Right cardiac atrium (tissue), 5 donors: ENCODE measurements around the gene STARD13. TPM values are rescaled to one million over a fixed set of nuclear protein-coding genes. Genes with fewer than 3 reads are reported as not detected.

Experiments
- ATAC-seq, 2 donors: fragments of 200-7000 bp; cut with Tn5 transposase; one replicate each; pipeline versions ENCODE4 v1.8.0 to v1.9.1; 2020; ENCODE audit warnings: moderate library complexity in 2 of 2, mild to moderate bottlenecking in 1 of 2
- DNase-seq, 3 donors: peaks; one replicate each; pipeline ENCODE4 v3.0.0-alpha.2; 2020
- H3K27ac ChIP-seq: one replicate; pipeline ENCODE4 v1.5.1; 2013; ENCODE audit warnings: mild to moderate bottlenecking, low read length, control low read depth, moderate library complexity
- H3K27me3 ChIP-seq: one replicate; pipeline ENCODE4 v1.6.1; 2013; ENCODE audit not compliant: control insufficient read depth, insufficient read depth
- H3K4me1 ChIP-seq: one replicate; pipeline ENCODE4 v1.6.1; 2013; ENCODE audit warnings: low read length; ENCODE audit not compliant: control insufficient read depth, insufficient read depth
- H3K4me3 ChIP-seq: one replicate; pipeline ENCODE4 v1.5.1; 2013; ENCODE audit warnings: low read length, control low read depth
- H3K9me3 ChIP-seq: one replicate; pipeline ENCODE4 v1.6.1; 2013; ENCODE audit warnings: low read length; ENCODE audit not compliant: control insufficient read depth
- WGBS: extraction: QIAGEN DNeasy Blood & Tissue Kit; methylation state at CpG from one replicate; pipeline ENCODE4 v1.1.7; 2013; 5-methylcytosine and 5-hydroxymethylcytosine counted together
- intact Hi-C, 4 donors: fragments of 100-400 bp; cut with DNase I; formaldehyde crosslinking; loops; one replicate each; pipeline versions ENCODE4 v1.11.0 to v1.14.0; 2022 to 2023
- polyA plus RNA-seq: library from polyadenylated mRNA; stranded (reverse); fragments of 200-250 nt; gene quantifications from one replicate; pipeline ENCODE4 v1.2.3, GENCODE V29; 2013
- total RNA-seq, 4 donors: library from RNA; stranded (reverse); fragmentation: NEBNext Ultra II Directional; extraction: Animal tissue kit (Norgen Biotek cat#: 25700); gene quantifications; one replicate each; pipeline ENCODE4 v1.2.1, GENCODE V29; 2021
- donor health status: healthy with polysubstance abuse.
- donor health status: DM: no; HTN: yes; CAD: no.
- donor health status: DM: no; HTN: no; CAD: no.
- donor health status: DM: no; HTN: yes; CAD: no; lungs with severe emphysema.
- donor health status: DM: yes; HTN: yes; CAD: no.

Gene STARD13
- total and polyA plus RNA-seq, 5 donors: 9.6 to 35.7 (median 27.3) TPM

DNA sequence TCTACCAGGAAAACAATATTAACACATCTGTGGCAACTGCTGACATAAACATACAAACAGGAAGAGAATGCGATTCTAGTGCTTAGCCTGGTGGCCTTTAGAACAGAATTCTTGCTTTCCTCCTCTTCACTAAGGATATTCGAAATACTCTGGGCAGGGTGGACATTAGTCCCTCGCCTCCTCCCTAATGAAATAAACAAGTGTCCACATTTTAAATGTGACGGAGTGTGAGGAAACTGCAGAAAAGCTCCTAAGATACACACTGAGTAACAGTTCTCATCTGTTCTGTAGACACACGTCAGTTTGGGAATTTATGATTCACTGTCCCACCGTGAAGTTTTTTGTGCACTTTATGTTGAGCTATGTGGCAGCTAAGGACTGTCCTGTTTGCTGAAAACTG is 639 bp downstream of the STARD13 start:
- peak overlapping the region; percentile 85 for H3K4me3 ChIP-seq
- no peaks in the 10 kb centered on the region for H3K9me3 ChIP-seq
- H3K27ac ChIP-seq: peak overlapping the region; percentile 96
- intact Hi-C loops: loop anchor here in 3 of 4 donors (5.0 to 10.0 kb wide), 2 partner anchors 50 to 257 kb away; no protein-coding TSS in a partner anchor
- ATAC-seq (peak; percentile 33 to 34), DNase-seq (no peak)
- 3% methylated on average over 6 of the region's 6 CpGs for WGBS
- H3K27me3 ChIP-seq: no peaks in the 10 kb centered on the region
- H3K4me1 ChIP-seq: peaks cover 4% of the 10 kb centered on the region

DNA sequence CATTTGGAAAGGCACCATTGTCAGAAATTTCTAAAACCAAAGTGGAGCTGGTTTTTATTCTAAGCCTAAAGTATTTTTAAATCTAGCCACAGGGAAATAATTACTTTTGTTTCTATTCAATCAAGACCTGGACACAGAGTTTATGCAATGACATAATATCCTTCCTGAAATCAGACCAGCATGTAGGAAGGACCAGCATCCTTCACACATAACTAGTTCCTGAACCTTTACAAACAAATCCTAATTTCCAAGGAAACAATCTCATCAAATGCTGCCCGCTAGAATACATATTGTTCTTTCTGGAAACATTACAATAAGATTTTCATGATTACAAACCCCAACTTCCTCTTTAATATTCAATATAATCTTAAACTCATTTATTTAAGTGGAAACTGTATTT is 1.5 kb downstream of the STARD13 start:
- Histone ChIP-seq H3K4me1 (peaks cover 7% of the 10 kb centered on the region), H3K27ac (no peak overlapping the region)

DNA sequence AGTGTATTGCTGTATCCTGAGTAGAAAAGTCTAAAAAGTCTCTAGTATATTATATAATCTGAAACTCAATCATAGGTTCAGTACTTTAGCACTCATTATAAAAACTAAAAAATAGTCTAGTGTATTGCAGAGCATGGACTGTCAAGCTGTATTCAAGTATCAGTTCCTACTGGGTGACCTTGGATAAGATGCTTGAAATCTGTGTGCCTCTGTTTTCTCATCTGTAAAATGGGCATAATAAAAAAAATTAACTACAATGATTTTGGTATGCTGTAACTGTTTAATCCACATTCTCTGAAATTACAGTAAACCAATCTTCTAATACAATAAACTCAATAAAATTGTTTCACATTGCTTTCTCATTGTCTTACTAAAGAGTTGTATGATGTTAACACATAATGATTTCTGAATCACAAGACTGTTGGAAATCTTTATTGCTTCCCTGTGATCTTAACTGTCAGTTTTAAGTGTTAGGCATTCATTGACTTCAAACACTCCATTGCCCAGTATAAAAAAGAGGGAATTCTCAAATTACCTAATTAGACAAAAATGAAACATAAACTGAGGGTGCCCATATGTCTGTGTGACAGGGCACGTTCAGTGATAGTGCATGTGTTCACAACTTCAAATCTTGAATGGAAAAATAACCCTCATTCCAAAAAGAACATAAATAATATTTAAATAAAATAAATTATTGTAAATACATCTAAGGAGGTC is 2.2 kb downstream of the STARD13 start:
- Histone ChIP-seq H3K4me3 (peak overlapping the region; percentile 85), H3K27ac (no peak overlapping the region), H3K9me3 (no peaks in the 10 kb centered on the region), H3K27me3 (no peaks in the 10 kb centered on the region), H3K4me1 (peaks cover 7% of the 10 kb centered on the region)
- 15% methylated on average over 1 of the region's 1 CpG for WGBS
- no peak for DNase-seq
- intact Hi-C loops: loop anchor here in 3 of 4 donors (10.0 kb wide), 1 partner anchor 49 kb away; no protein-coding TSS in a partner anchor
- no peak for ATAC-seq

More for the DNA sequence above, 1.5 kb downstream of the STARD13 start:
- DNase-seq (no peak), ATAC-seq (peak in 1 of 2 donors; percentile 59)
- H3K27me3 ChIP-seq: no peaks in the 10 kb centered on the region
- peak overlapping the region; percentile 85 for H3K4me3 ChIP-seq
- intact Hi-C loops: loop anchor here in 3 of 4 donors (10.0 kb wide), 1 partner anchor 49 kb away; no protein-coding TSS in a partner anchor
- WGBS: 5% methylated on average over 1 of the region's 1 CpG
- no peaks in the 10 kb centered on the region for H3K9me3 ChIP-seq

DNA sequence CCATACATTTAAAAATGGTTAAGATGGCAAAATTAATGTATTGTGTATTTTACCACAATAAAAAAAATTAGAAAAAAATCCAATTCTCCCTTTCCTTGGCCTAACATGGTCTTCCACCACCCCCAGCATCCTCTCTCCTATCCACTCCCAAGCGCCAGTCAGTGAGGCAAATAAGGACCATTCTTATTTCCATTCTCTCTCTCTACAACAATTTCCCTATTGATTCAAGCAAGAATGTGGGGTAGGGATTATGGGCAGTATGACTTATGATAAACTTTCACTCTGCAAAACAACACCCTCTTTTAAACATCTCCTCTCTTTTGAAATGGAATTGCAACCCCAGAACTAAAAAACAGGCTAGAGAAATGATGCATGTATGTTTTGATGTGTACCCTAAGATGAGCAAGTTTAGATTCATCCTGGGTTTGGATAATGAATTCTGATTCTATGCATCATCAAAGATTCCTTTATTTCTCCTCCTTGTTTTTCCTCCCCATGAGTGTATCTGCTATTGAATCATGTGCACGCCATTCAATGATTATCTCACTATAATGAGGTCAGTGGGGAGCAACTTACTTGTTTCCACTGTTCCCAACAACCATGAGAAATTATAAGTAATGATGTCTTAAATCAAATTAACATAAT is 3.5 kb downstream of the STARD13 start:
- WGBS: 80% methylated on average over 2 of the region's 2 CpGs
- Histone ChIP-seq H3K27ac (no peak overlapping the region), H3K4me3 (peak overlapping the region; percentile 7), H3K27me3 (no peaks in the 10 kb centered on the region), H3K9me3 (no peaks in the 10 kb centered on the region), H3K4me1 (peaks cover 9% of the 10 kb centered on the region)
- no peak for DNase-seq
- no peak for ATAC-seq
- intact Hi-C loops: loop anchor here in 3 of 4 donors (10.0 kb wide), 1 partner anchor 47 kb away; no protein-coding TSS in a partner anchor

DNA sequence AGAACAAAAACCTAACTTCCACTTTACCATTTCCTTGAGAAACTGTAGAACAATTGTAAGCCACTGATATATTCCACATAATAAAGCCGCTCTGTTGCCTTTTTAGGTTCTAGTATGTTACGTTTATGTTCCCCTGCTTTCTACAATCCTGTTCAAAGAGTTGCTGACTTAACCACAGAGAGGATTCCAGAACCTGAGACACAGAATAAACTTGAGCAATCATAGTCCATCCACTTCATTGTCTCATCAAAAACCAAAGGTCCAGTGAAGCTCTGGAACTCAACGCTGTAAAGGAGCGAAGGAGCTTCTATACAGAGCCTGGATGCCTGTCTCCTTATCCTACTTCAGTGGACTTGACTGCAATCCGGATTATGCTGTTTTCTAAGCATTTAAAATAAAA is 4.6 kb downstream of the STARD13 start:
- no peak for ATAC-seq
- H3K4me1 ChIP-seq: peaks cover 9% of the 10 kb centered on the region
- H3K9me3 ChIP-seq: no peaks in the 10 kb centered on the region
- no peaks in the 10 kb centered on the region for H3K27me3 ChIP-seq
- intact Hi-C loops: loop anchor here in 3 of 4 donors (10.0 kb wide), 1 partner anchor 46 kb away; no protein-coding TSS in a partner anchor
- 91% methylated on average over 5 of the region's 5 CpGs for WGBS
- H3K4me3 ChIP-seq: no peak overlapping the region
- H3K27ac ChIP-seq: no peak overlapping the region
- DNase-seq: no peak

DNA sequence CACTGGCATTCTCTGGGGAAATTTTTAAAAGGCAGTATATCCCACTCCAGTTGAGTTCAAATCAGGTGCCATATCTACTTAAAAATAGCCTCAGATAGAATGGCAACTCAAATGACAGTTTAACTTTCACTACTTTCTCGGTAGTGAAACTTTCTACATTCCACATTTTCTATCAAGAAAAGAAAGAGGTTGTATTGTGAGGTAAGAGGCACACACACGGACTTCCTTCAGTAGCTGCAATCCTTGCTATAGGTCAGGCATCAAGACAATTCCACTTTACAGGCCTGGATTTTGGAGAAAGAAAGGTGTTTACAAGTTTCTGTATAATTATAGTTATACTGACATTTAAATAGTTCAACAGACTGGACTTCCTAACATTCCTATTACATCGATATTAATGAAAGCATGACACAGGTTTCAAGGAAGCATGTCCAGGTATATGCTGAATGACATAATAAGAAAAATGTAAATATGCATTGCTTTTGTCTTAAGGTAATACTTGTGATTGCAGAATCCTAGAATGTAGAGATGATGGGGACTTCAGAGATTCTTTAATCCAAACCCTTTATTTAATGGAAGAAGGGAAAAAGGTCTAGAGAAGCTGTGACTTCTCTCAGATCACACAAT is 5.2 kb downstream of the STARD13 start:
- WGBS: 67% methylated on average over 3 of the region's 3 CpGs
- no peaks in the 10 kb centered on the region for H3K27me3 ChIP-seq
- H3K4me1 ChIP-seq: peaks cover 11% of the 10 kb centered on the region
- H3K4me3 ChIP-seq: no peak overlapping the region
- H3K27ac ChIP-seq: peak overlapping the region; percentile 37
- ATAC-seq: no peak
- intact Hi-C loops: loop anchor here in 3 of 4 donors (10.0 kb wide), 1 partner anchor 46 kb away; no protein-coding TSS in a partner anchor
- H3K9me3 ChIP-seq: no peaks in the 10 kb centered on the region
- no peak for DNase-seq

DNA sequence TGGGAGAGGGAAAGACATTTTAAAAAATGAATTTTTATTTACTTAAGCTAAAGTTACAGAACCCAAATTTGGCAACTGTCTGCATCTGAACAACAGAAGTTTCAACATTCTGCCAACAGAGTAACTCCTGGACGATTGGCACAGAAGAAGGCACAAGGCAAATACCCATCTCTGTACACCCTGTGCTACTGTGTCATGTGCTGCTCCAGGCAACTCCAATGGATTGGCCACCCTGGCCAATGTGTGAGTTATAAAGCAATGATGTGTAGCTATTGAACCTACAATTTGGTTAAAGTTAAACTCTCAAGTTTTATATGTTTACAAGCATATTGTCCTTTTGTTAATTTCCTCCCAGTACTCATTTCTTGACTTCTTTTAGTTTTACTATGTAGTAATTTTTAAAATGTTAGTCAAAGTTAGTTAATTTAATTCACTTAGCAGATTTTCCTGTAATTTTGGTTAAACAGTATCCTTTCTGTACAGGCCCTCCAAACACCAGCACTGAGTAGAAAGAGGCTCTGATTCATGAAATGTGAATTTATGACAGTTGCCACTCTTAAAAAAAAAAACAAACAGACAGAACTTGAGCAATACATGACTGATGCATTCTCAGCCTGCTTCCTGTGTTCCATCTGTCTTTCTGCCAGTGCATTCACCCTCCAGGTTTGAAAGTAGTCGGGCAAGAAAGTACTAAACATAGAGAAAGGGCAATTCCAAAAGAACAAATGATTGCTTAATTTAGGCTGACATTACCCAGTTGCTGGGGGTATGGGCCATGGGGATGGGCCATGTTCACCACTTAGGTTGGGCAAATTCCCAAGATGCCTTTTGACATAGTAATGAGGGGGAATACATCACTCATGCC is 5.9 kb downstream of the STARD13 start:
- 32% methylated on average over 2 of the region's 2 CpGs for WGBS
- no peak overlapping the region for H3K4me3 ChIP-seq

DNA sequence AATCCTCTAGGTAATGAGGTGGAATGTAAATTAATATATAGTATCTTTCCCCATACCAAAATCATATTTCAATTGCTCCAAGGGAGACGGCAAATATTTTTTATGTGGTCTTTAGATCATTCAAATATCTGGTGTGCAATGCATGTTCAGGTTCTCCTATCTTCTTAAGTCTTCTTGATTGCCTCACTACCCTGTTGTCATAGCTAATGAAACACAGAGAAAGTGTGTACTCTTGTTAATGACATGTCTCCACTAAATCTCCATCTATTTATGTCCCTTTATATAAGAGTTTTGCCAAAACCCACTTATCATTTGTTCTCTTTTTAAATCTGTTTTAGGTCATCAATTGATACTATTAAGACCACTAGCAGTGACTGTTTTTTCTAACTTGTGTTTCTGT is 6.6 kb downstream of the STARD13 start:
- 0% methylated on average over 1 of the region's 1 CpG for WGBS
- Histone ChIP-seq H3K27ac (no peak overlapping the region), H3K27me3 (no peaks in the 10 kb centered on the region), H3K4me1 (peaks cover 11% of the 10 kb centered on the region), H3K9me3 (no peaks in the 10 kb centered on the region), H3K4me3 (no peak overlapping the region)
- intact Hi-C loops: no loop called here
- DNase-seq (no peak), ATAC-seq (no peak)

More for the DNA sequence above, 5.9 kb downstream of the STARD13 start:
- intact Hi-C loops: loop anchor here in 3 of 4 donors (10.0 kb wide), 1 partner anchor 45 kb away; no protein-coding TSS in a partner anchor
- H3K27me3 ChIP-seq: no peaks in the 10 kb centered on the region
- no peak for DNase-seq
- peak overlapping the region; percentile 61 for H3K27ac ChIP-seq
- H3K9me3 ChIP-seq: no peaks in the 10 kb centered on the region
- peaks cover 11% of the 10 kb centered on the region for H3K4me1 ChIP-seq
- peak; percentile 20 to 61 for ATAC-seq

DNA sequence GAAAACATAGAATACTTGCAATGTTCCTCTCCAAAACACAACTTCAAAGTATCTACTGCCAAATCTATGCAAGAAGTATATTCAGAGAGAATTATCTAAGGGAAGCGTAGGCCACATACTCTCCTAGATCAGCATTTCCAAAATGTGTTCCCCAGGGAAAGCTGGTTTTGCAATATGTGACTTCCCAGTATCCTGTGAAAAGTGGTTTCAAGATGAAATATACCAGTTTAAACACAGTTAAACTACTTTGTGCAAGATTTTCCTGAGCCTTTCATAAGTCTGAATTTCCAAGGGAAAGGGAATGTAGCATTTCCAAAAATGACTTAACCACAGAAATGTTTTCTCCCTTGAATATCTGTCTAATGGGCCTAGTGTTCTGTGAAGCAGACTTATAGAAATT is 7.6 kb downstream of the STARD13 start:
- no peak for DNase-seq
- no peak overlapping the region for H3K4me3 ChIP-seq
- H3K27me3 ChIP-seq: no peaks in the 10 kb centered on the region
- H3K4me1 ChIP-seq: peaks cover 11% of the 10 kb centered on the region
- ATAC-seq: no peak
- no peak overlapping the region for H3K27ac ChIP-seq
- WGBS: 68% methylated on average over 1 of the region's 1 CpG
- no peaks in the 10 kb centered on the region for H3K9me3 ChIP-seq
- intact Hi-C loops: no loop called here

DNA sequence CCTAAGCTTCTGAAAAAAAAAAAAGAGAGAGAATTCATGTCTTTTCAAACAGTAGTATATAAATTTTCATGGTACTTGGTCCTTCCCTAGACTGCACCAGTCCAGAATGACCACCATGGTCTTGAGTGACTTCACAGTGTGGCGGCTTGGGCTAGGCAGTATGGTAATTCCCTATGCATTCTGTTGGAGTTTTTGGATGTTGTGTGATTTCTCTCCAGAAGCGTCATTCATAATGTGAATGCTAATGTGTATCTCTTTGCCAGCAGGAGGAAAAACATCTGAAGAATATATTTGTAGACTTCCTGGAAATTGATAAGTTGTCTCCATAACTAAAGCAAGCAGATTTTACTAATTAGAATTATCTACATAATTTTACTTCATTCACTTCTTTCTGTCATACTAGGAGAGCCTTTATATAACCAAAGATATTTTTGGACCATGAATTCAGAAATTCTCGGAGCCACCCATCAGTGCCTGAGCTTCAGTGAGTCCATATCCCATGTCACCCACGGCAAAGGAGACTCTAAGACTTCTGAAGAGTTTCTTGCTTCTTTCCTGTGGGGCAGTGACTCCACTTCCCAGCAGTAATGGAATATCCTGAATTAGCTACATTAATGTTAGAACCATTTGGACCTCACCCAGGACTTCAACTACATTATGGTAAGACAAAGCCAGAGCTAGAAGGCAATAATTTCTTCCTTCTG is 8.4 kb downstream of the STARD13 start:
- 47% methylated on average over 4 of the region's 4 CpGs for WGBS
- H3K9me3 ChIP-seq: no peaks in the 10 kb centered on the region
- intact Hi-C loops: no loop called here
- no peak overlapping the region for H3K4me3 ChIP-seq
- H3K27ac ChIP-seq: peak overlapping the region; percentile 70
- no peak for DNase-seq
- peaks cover 14% of the 10 kb centered on the region for H3K4me1 ChIP-seq
- H3K27me3 ChIP-seq: no peaks in the 10 kb centered on the region
- no peak for ATAC-seq
